Measurements from ENCODE around the gene MTRF1. TPM values are rescaled to one million over a fixed set of nuclear protein-coding genes. Genes with fewer than 3 reads are reported as not detected.

Gene MTRF1
- total RNA-seq, 2 donors from 2014 or later, result 10.8 to 22.2 TPM

GRCh38 chr13:41211062-41211461 lies 52.3 kb downstream of the MTRF1 start:
- no peak for DNase-seq (ENCODE audit: low spot score)
- Histone ChIP-seq H3K27me3 (replicated peaks; ENCODE audit: insufficient read depth) (no peaks in the 10 kb centered on the region), H3K4me3 (no peak overlapping the region), H3K36me3 (no peaks in the 10 kb centered on the region), H3K27ac (no peak overlapping the region), H3K4me1 (replicated peaks) (no peaks in the 10 kb centered on the region), H3K9me3 (no peaks in the 10 kb centered on the region)
- intact Hi-C loops (cut with DNase I), result no loop called here
- TF ChIP-seq CTCF (IDR thresholded peaks at IDR 0.05) (no peak), POLR2AphosphoS5 (IDR thresholded peaks at IDR 0.05) (no peak), POLR2A (IDR thresholded peaks at IDR 0.05) (no peak)
- WGBS, result 100% methylated on average over 2 of the region's 2 CpGs

DNA sequence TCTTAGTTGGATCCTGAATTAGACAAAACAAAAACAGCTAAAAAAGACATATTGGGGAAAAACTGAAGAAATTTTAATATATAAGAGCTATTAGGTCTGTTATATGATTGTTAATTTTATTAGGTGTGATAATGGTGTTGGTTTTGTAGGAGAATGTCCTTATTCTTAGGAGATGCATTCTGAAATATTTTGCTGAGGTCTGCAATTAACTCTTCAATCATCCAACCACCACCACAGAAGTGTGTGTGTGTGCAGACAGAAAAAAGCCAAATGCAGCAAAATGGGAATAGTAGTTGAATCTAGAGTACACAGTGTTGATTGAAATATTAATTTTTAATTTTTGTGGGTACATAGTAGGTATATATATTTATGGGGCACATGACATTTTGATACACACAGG lies 56.9 kb downstream of the MTRF1 start:
- DNase-seq (ENCODE audit: low spot score), result no peak
- TF ChIP-seq POLR2A (IDR thresholded peaks at IDR 0.05) (no peak), CTCF (IDR thresholded peaks at IDR 0.05) (no peak), POLR2AphosphoS5 (IDR thresholded peaks at IDR 0.05) (no peak)
- H3K4me1 ChIP-seq (replicated peaks), result no peaks in the 10 kb centered on the region
- H3K27ac ChIP-seq, result no peak overlapping the region
- intact Hi-C loops (cut with DNase I), result no loop called here
- no peaks in the 10 kb centered on the region for H3K27me3 ChIP-seq (replicated peaks; ENCODE audit: insufficient read depth)
- no peaks in the 10 kb centered on the region for H3K9me3 ChIP-seq
- no peaks in the 10 kb centered on the region for H3K36me3 ChIP-seq
- no peak overlapping the region for H3K4me3 ChIP-seq

- intact Hi-C loops (cut with DNase I), result no loop called here
These were observed 59.6 kb downstream of the MTRF1 start for GRCh38 chr13:41203810-41204209.

DNA sequence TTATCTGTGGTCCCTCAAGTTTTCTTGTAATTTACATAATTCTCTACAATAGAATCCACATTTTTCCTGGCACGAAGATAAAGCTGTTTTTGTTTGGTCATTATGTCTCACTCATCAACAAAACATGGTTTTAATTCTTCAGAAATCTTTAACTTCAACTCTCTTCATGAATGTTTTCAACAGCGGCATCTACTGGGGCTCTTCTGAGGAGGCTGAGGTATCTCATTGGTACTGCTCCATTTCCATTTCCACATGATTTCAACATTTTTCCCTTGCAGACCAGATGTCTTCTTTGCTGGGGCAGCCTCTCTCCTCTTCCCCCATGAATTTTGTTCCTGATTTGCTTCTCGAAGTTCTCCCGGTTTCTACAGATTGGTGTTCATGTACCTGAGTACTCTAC lies 63.2 kb downstream of the MTRF1 start:
- no peaks in the 10 kb centered on the region for H3K36me3 ChIP-seq

More at GRCh38 chr13:41203810-41204209, 59.6 kb downstream of the MTRF1 start:
- Histone ChIP-seq H3K4me1 (replicated peaks) (no peaks in the 10 kb centered on the region), H3K36me3 (no peaks in the 10 kb centered on the region), H3K9me3 (no peaks in the 10 kb centered on the region), H3K4me3 (no peak overlapping the region), H3K27ac (no peak overlapping the region), H3K27me3 (replicated peaks; ENCODE audit: insufficient read depth) (no peaks in the 10 kb centered on the region)
- TF ChIP-seq POLR2A (IDR thresholded peaks at IDR 0.05) (no peak), POLR2AphosphoS5 (IDR thresholded peaks at IDR 0.05) (no peak), CTCF (IDR thresholded peaks at IDR 0.05) (no peak)
- no peak for DNase-seq (ENCODE audit: low spot score)
- WGBS, result 79% methylated on average over 6 of the region's 6 CpGs

More for the DNA sequence above, 63.2 kb downstream of the MTRF1 start:
- DNase-seq (ENCODE audit: low spot score), result no peak
- intact Hi-C loops (cut with DNase I), result no loop called here
- H3K27ac ChIP-seq, result no peak overlapping the region
- H3K4me3 ChIP-seq, result no peak overlapping the region
- no peaks in the 10 kb centered on the region for H3K27me3 ChIP-seq (replicated peaks; ENCODE audit: insufficient read depth)
- WGBS, result 89% methylated on average over 4 of the region's 4 CpGs
- no peaks in the 10 kb centered on the region for H3K4me1 ChIP-seq (replicated peaks)
- no peak for TF ChIP-seq POLR2AphosphoS5 (IDR thresholded peaks at IDR 0.05)
- no peak for TF ChIP-seq POLR2A (IDR thresholded peaks at IDR 0.05)
- no peak for TF ChIP-seq CTCF (IDR thresholded peaks at IDR 0.05)
- no peaks in the 10 kb centered on the region for H3K9me3 ChIP-seq

All from prostate gland (tissue), 2 donors.